ENCODE results near the gene SLC5A9.

The SLC5A9 gene

DNA sequence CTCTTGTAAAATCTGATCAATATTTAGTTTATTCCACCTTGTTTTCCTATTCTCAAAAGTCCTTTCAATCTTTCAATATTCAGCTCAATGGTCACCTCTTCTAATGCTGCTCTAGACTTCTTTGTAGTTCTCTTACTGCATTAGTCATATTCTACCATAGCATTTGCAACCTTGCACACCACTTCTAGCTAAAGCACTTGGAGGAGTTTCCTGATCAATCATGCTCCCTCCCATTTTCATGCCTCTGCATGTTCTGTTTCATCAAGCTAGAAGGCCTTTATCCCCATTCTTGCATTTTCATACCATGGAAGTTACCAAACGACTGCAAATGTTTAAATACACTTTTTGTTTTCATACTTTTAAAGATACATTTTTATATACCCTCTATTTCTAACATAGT lies 72.1 kb downstream of the SLC5A9 start:
- Mint-ChIP-seq H3K4me1 (no peaks in the 10 kb centered on the region), H3K9me3 (no peaks in the 10 kb centered on the region), H3K27me3 (no peaks in the 10 kb centered on the region), H3K27ac (no peak overlapping the region), H3K4me3 (no peak overlapping the region), H3K36me3 (no peaks in the 10 kb centered on the region)
